Mesendoderm (in vitro differentiated cells): ENCODE data around the gene RBM19.
"Not testable (repeated sequence)": the region's sequence is repeated elsewhere in the genome, so short reads cannot be mapped to it uniquely, and the experiment has no call there.

ENCODE experiments used
- DNase-seq: peaks from one replicate; pipeline ENCODE4 v3.0.0; 2013
- H2AK5ac ChIP-seq: 2 replicates; pipeline ENCODE4 v1.6.1; 2013; ENCODE audit warnings: low read length, inconsistent platforms
- H2BK120ac ChIP-seq: 2 replicates; pipeline ENCODE4 v1.6.1; 2013; ENCODE audit warnings: low read depth, mild to moderate bottlenecking, low read length, moderate library complexity, mixed read lengths
- H2BK15ac ChIP-seq: replicated peaks from 2 replicates; pipeline ENCODE4 v1.6.1; 2013; ENCODE audit warnings: low read depth, mild to moderate bottlenecking, moderate library complexity
- H2BK5ac ChIP-seq: 2 replicates; pipeline ENCODE4 v1.6.1; 2013; ENCODE audit warnings: low read length, inconsistent platforms
- H3K18ac ChIP-seq: 2 replicates; pipeline ENCODE4 v1.6.1; 2013; ENCODE audit warnings: mild to moderate bottlenecking, low read length, mixed read lengths
- H3K23ac ChIP-seq: one replicate; pipeline ENCODE4 v1.6.1; 2013; ENCODE audit warnings: low read length
- H3K27ac ChIP-seq: 2 replicates; pipeline ENCODE4 v1.5.1; 2013; ENCODE audit warnings: low read depth, mild to moderate bottlenecking, inconsistent platforms, low read length, moderate library complexity
- H3K27me3 ChIP-seq: 2 replicates; pipeline ENCODE4 v1.6.1; 2013; ENCODE audit warnings: low read length, control low read depth, mild to moderate bottlenecking, inconsistent platforms; ENCODE audit not compliant: insufficient read depth, poor library complexity
- H3K36me3 ChIP-seq: 2 replicates; pipeline ENCODE4 v1.6.1; 2013; ENCODE audit warnings: low read length, inconsistent platforms; ENCODE audit not compliant: control insufficient read depth, insufficient read depth
- H3K4ac ChIP-seq: one replicate; pipeline ENCODE4 v1.6.1; 2013; ENCODE audit warnings: low read depth, mild to moderate bottlenecking, low read length, moderate library complexity
- H3K4me1 ChIP-seq: 2 replicates; pipeline ENCODE4 v1.6.1; 2013; ENCODE audit warnings: low read depth, low read length, inconsistent platforms; ENCODE audit not compliant: control insufficient read depth
- H3K4me2 ChIP-seq: 2 replicates; pipeline ENCODE4 v1.6.1; 2013; ENCODE audit warnings: low read length
- H3K4me3 ChIP-seq: 2 replicates; pipeline ENCODE4 v1.5.1; 2013; ENCODE audit warnings: mild to moderate bottlenecking, low read length
- H3K56ac ChIP-seq: one replicate; pipeline ENCODE4 v1.6.1; 2013; ENCODE audit warnings: low read length
- H3K79me1 ChIP-seq: 2 replicates; pipeline ENCODE4 v1.6.1; 2013; ENCODE audit warnings: low read length, inconsistent platforms
- H3K79me2 ChIP-seq: 2 replicates; pipeline ENCODE4 v1.6.1; 2013; ENCODE audit warnings: mild to moderate bottlenecking, low read length; ENCODE audit not compliant: control insufficient read depth, insufficient read depth
- H3K9ac ChIP-seq: 2 replicates; pipeline ENCODE4 v1.6.1; 2013; ENCODE audit warnings: low read length, inconsistent platforms
- H4K5ac ChIP-seq: one replicate; pipeline ENCODE4 v1.6.1; 2013; ENCODE audit warnings: low read length
- H4K8ac ChIP-seq: one replicate; pipeline ENCODE4 v1.6.1; 2013; ENCODE audit warnings: low read depth, mild to moderate bottlenecking, control low read depth, low read length, moderate library complexity
- WGBS: extraction: QIAGEN DNeasy Blood & Tissue Kit; methylation state at CpG from one replicate; pipeline ENCODE4 v1.1.7; 2013; ENCODE audit warnings: low lambda C conversion rate, missing lambda C conversion rate; ENCODE audit not compliant: insufficient coverage; ENCODE audit errors: extremely low coverage; 5-methylcytosine and 5-hydroxymethylcytosine counted together

The RBM19 gene

DNA sequence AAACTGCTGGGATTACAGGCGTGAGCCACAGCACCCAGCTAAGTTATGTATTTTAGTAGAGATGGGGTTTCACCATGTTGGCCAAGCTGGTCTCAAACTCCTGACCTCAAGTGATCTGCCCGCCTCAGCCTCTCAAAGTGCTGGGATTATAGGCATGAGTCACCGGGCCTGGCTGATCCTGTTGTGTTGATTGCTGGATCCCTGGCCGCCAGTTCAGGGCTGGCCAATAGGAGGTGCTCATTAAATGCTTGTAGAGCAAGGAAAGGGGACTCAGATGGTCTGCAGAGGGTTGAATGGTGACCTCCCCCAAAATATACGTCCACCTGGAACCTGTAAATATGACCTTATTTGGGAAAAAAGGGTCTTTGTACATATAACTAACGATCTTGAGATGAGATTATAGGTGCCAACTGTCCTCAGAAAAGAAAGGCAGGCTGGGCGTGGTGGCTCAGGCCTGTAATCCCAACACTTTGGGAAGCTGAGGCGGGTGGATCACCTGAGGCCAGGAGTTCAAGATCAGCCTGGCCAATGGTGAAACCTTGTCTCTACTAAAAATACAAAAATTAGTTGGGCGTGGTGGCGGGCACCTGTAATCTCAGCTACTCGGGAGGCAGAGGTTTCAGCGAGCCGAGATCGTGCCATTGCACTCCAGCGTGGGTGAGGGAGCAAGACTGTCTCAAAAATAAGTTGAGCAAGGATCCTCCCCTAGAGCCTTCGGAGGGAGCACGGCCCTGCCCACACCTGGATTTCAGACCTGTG, 156.5 kb downstream of the RBM19 start:
- H3K18ac ChIP-seq, H3K4me3 ChIP-seq, H2BK15ac ChIP-seq, H3K4me2 ChIP-seq, H2AK5ac ChIP-seq, H3K79me2 ChIP-seq, H3K23ac ChIP-seq, H3K4ac ChIP-seq, H3K36me3 ChIP-seq, H4K5ac ChIP-seq, H3K27ac ChIP-seq, H3K27me3 ChIP-seq, H4K8ac ChIP-seq, H2BK5ac ChIP-seq, H3K56ac ChIP-seq, H3K9ac ChIP-seq, H3K4me1 ChIP-seq, H2BK120ac ChIP-seq, H3K79me1 ChIP-seq: not testable (repeated sequence)
- peak; percentile 40 for DNase-seq
- no CpG with 5 or more reads among the region's 17 CpGs for WGBS

DNA sequence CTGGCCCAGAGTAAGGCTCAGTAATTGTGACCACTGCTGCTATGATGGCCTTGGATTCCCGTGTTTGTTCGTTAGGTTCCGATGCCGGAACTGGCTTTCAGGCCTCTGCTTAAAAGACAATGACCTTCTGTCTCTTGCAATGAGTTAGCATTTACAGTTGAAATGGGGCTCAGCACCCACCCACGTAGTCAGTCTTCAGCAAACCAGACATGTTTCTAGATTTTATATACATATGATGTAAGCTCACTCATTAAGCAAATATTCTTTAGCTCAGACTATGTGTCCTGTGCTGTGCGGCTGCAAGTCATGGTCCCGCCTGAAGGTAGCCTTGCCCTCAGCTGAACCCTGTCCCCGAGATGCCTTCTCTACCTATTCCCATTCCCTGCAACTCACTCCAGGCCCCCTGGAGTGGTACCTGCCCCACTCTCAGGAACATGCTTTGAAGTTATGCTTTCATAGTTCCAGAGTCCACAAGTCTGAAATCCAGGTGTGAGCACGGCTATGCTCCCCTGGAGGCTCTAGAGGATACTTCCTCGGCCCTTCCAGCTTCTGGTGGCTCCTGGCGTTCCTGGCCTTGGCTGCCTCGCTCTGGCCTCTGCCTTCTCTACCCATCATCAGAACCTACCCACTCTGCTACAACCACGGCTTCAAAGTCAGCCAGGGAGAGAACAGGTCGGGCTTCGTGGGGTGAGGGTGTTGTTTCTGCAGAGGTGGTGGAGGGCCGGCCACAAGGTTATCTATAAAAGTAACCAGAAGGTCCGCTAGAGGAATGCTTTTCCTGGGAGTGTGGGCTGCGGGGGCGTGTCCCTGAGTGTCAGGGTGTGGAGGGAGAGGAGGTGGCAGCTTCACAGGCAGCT, 157.8 kb downstream of the RBM19 start:
- Histone ChIP-seq H2AK5ac (no peak overlapping the region), H3K4me2 (no peak overlapping the region), H3K36me3 (no peaks in the 10 kb centered on the region), H3K27ac (no peak overlapping the region), H3K4ac (no peak overlapping the region), H3K79me2 (no peaks in the 10 kb centered on the region), H2BK120ac (no peak overlapping the region), H3K4me3 (no peak overlapping the region), H3K4me1 (no peaks in the 10 kb centered on the region), H3K18ac (no peak overlapping the region), H3K79me1 (no peaks in the 10 kb centered on the region), H4K5ac (no peak overlapping the region), H2BK5ac (no peak overlapping the region), H3K27me3 (no peaks in the 10 kb centered on the region), H3K56ac (no peak overlapping the region), H4K8ac (no peak overlapping the region), H3K23ac (no peak overlapping the region), H2BK15ac (no peak overlapping the region), H3K9ac (no peak overlapping the region)
- no peak for DNase-seq
- no CpG with 5 or more reads among the region's 19 CpGs for WGBS

DNA sequence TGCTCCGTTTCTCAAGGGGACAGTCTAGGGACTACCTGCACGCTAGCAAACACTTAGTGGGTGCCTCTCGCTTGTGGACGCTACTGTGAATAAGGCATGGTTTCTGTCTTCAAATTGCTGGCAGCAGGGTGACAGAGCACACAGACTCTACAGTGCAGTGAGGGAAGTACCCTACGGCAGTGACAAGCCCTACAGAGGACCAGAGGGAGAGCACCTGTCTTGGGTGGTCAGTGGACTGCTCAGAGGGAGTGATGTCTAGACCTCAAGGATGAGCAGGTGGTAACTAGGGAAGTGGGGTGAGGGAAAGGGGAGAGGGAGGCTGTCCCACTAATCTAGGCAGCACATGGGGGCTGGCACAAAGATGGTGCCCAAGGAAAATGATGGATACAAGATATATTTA, 160.5 kb downstream of the RBM19 start:
- Histone ChIP-seq H3K23ac (no peak overlapping the region), H3K79me2 (no peaks in the 10 kb centered on the region), H2BK120ac (no peak overlapping the region), H2AK5ac (no peak overlapping the region), H3K56ac (no peak overlapping the region), H3K9ac (no peak overlapping the region), H4K8ac (no peak overlapping the region), H3K4me3 (no peak overlapping the region), H3K27me3 (no peaks in the 10 kb centered on the region), H3K18ac (no peak overlapping the region), H3K36me3 (no peaks in the 10 kb centered on the region), H2BK15ac (no peak overlapping the region), H2BK5ac (no peak overlapping the region), H3K79me1 (no peaks in the 10 kb centered on the region), H3K27ac (no peak overlapping the region), H3K4me2 (no peak overlapping the region), H3K4ac (no peak overlapping the region), H3K4me1 (no peaks in the 10 kb centered on the region), H4K5ac (no peak overlapping the region)
- WGBS: no CpG with 5 or more reads among the region's 5 CpGs
- no peak for DNase-seq

DNA sequence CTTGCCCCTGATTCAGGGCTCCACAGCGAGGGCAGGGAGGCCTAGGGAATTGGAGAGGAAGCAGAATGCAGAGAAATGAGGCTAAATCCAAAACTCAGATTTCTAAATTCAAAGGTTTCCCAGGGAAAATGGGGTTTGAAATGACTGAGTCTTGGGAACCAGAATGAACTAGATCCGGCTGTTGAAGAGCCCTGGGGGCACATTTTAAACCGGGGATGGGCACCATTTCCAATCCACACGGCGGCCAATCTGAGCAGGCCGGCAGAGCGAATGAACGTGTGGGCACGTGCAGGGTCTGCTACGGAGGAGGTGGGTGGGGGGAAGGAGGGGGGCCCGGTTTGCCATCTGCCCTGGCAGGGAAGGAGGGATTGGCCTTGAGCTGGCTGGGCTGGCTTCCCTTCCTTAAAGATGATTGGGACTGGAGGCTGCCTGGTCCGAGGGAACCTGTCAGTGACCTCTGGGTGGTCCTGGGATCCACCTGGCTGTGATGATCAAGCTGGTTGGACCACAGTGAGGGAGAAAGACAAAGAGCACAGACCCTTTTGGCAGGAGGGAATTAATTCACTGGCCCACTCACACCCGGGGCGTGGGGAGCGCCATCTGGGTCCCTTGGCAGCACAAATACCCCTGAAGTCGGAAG, 161.0 kb downstream of the RBM19 start:
- Histone ChIP-seq H3K4ac (no peak overlapping the region), H3K27ac (no peak overlapping the region)

DNA sequence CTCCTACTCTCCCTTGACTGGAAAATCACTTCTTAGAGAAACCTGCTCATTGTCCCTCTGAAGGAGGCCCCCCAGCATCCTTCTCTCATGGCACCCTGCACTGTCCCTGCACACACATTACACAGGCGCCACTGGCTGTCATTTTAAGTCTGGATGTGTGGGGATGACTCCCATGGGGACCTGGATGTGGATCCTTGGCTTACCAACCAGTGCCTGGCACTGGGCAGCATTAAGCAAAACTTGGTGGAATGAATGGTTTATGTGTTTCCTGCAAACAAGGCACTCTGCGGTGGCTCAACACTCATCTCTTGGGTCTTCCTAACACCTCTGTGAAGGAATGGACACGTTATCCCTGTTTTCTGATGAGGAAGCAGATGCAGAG, 162.4 kb downstream of the RBM19 start:
- H4K8ac ChIP-seq: no peak overlapping the region
- no peak overlapping the region for H2BK120ac ChIP-seq
- H3K23ac ChIP-seq: no peak overlapping the region
- no peak overlapping the region for H3K9ac ChIP-seq
- H2AK5ac ChIP-seq: no peak overlapping the region
- no CpG with 5 or more reads among the region's 3 CpGs for whole genome bisulfite sequencing
- H3K56ac ChIP-seq: no peak overlapping the region
- H3K27ac ChIP-seq: no peak overlapping the region
- no peak overlapping the region for H3K4me2 ChIP-seq
- H3K79me2 ChIP-seq: no peaks in the 10 kb centered on the region
- H3K4me3 ChIP-seq: no peak overlapping the region
- H2BK5ac ChIP-seq: no peak overlapping the region
- H4K5ac ChIP-seq: no peak overlapping the region
- no peak overlapping the region for H3K4ac ChIP-seq
- no peak for DNase-seq
- H3K18ac ChIP-seq: no peak overlapping the region
- no peaks in the 10 kb centered on the region for H3K4me1 ChIP-seq
- H3K79me1 ChIP-seq: no peaks in the 10 kb centered on the region
- no peaks in the 10 kb centered on the region for H3K27me3 ChIP-seq
- no peaks in the 10 kb centered on the region for H3K36me3 ChIP-seq
- no peak overlapping the region for H2BK15ac ChIP-seq

More for the DNA sequence above, 161.0 kb downstream of the RBM19 start:
- Histone ChIP-seq H3K4me1 (no peaks in the 10 kb centered on the region), H2AK5ac (no peak overlapping the region), H4K5ac (no peak overlapping the region), H3K4me3 (no peak overlapping the region), H4K8ac (no peak overlapping the region), H3K9ac (no peak overlapping the region), H2BK15ac (no peak overlapping the region), H3K79me1 (no peaks in the 10 kb centered on the region), H3K18ac (no peak overlapping the region), H3K23ac (no peak overlapping the region), H2BK5ac (no peak overlapping the region), H3K36me3 (no peaks in the 10 kb centered on the region), H3K56ac (no peak overlapping the region), H3K79me2 (no peaks in the 10 kb centered on the region), H3K4me2 (no peak overlapping the region), H2BK120ac (no peak overlapping the region), H3K27me3 (no peaks in the 10 kb centered on the region)
- DNase-seq: no peak
- WGBS: no CpG with 5 or more reads among the region's 16 CpGs
